Suprapubic skin (tissue), 4 donors: ENCODE data around the gene TTC38.

Experiments
- EP300 ChIP-seq: sonication (generic); formaldehyde crosslinking; IDR thresholded peaks from one replicate; pipeline ENCODE4 v1.6.1; 2017; ENCODE audit warnings: antibody characterized with exemption
- POLR2A ChIP-seq, 2 donors: fragments of 450-650 bp; IDR thresholded peaks; one replicate each; pipeline ENCODE4 v1.6.1; 2017; ENCODE audit warnings: antibody characterized with exemption in 2 of 2, mild to moderate bottlenecking in 2 of 2, moderate library complexity in 2 of 2
- POLR2AphosphoS5 ChIP-seq, 3 donors: sonication (generic); formaldehyde crosslinking; IDR thresholded peaks; one replicate each; pipeline ENCODE4 v1.6.1; 2017; ENCODE audit warnings: antibody characterized with exemption in 3 of 3
- TF ChIP-seq, protein P1 (sequence below), 2 donors: fragments of 200-600 bp in 1 of 2; fragments of 450-650 bp in 1 of 2; sonication (generic) in 1 of 2; IDR thresholded peaks; one replicate each; pipeline ENCODE4 v1.5.1; 2016 to 2019; ENCODE audit warnings: antibody characterized with exemption in 2 of 2, mild to moderate bottlenecking in 1 of 2, moderate library complexity in 1 of 2

DNA sequence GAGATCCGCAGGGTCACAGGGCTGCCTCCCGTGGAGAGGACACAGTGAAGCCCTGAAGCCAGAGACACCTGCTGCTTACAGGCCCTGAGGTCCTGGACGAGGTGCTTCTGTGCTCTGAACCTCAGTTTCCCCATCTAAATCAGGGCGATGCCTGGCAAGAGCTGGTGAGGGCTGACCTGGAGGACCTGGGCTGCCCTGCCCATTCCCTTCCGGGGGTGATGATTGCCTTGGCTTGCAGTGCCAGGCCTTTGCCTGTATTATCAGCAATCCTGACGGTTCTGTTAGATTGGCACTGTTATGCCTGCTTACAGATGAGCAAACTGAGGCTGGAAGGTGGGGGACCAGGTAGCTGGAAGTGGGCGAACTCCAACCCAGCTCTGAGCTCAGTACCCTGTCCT lies 21.0 kb downstream of the TTC38 start:
- TF ChIP-seq, protein P1, sequence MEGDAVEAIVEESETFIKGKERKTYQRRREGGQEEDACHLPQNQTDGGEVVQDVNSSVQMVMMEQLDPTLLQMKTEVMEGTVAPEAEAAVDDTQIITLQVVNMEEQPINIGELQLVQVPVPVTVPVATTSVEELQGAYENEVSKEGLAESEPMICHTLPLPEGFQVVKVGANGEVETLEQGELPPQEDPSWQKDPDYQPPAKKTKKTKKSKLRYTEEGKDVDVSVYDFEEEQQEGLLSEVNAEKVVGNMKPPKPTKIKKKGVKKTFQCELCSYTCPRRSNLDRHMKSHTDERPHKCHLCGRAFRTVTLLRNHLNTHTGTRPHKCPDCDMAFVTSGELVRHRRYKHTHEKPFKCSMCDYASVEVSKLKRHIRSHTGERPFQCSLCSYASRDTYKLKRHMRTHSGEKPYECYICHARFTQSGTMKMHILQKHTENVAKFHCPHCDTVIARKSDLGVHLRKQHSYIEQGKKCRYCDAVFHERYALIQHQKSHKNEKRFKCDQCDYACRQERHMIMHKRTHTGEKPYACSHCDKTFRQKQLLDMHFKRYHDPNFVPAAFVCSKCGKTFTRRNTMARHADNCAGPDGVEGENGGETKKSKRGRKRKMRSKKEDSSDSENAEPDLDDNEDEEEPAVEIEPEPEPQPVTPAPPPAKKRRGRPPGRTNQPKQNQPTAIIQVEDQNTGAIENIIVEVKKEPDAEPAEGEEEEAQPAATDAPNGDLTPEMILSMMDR (IDR thresholded peaks at IDR 0.05) = no peak
- TF ChIP-seq POLR2A (IDR thresholded peaks at IDR 0.05) (no peak), EP300 (no peak), POLR2AphosphoS5 (IDR thresholded peaks at IDR 0.05) (no peak)
